T-cell (primary cell): ENCODE data around the gene CA5A. TPM values are rescaled to one million over a fixed set of nuclear protein-coding genes. Genes with fewer than 3 reads are reported as not detected.

ENCODE experiments used
- ATAC-seq, 4 experiments: fragments of 200-7000 bp in 3 of 4; fragments of 150-1000 bp in 1 of 4; cut with Tn5 transposase; replicated peaks in 1 of 4; 1 replicate in 3 of 4; 2 replicates in 1 of 4; pipeline ENCODE4 v1.10.0; 2021; ENCODE audit warnings: moderate library complexity in 3 of 4, mild to moderate bottlenecking in 2 of 4, moderate number of reproducible peaks in 1 of 4
- CTCF ChIA-PET, 2 donors: fragments of 300-600 bp; sonication (Branson Sonifier 250); formaldehyde crosslinking; loops; one replicate each; lab custom pipeline; 2022; ENCODE audit warnings: antibody characterized with exemption in 2 of 2; lab: Charles Lee
- POLR2A ChIA-PET, 2 donors: fragments of 300-600 bp; sonication (Branson Sonifier 250); formaldehyde crosslinking; loops; one replicate each; lab custom pipeline; 2022; ENCODE audit warnings: antibody characterized with exemption in 2 of 2; lab: Charles Lee
- DNase-seq, 35 experiments: peaks; one replicate each; pipeline versions ENCODE4 v3.0.0 to v3.0.0-alpha.2; 2013 to 2023
- H3K27ac ChIP-seq: one replicate; pipeline ENCODE4 v1.5.1; 2013; ENCODE audit warnings: low read length
- H3K27me3 ChIP-seq, 2 experiments: replicated peaks in 1 of 2; 1 replicate in 1 of 2; 2 replicates in 1 of 2; pipeline versions ENCODE4 v1.6.1 to v1.7.0; 2013; ENCODE audit warnings: low read length in 1 of 2, mixed read lengths in 1 of 2; ENCODE audit not compliant: control insufficient read depth in 2 of 2, insufficient read depth in 2 of 2; ENCODE audit errors: extremely low read depth in 1 of 2
- H3K36me3 ChIP-seq, 2 donors: 1 replicate in 1 of 2; 2 replicates in 1 of 2; pipeline versions ENCODE4 v1.6.1 to v1.7.0; 2013; ENCODE audit warnings: low read length in 1 of 2; ENCODE audit not compliant: control insufficient read depth in 2 of 2, insufficient read depth in 1 of 2; ENCODE audit errors: extremely low read depth in 1 of 2
- H3K4me1 ChIP-seq, 2 experiments: 1 replicate in 1 of 2; 2 replicates in 1 of 2; pipeline versions ENCODE4 v1.6.1 to v1.7.0; 2013; ENCODE audit warnings: low read length in 2 of 2, mixed read lengths in 1 of 2; ENCODE audit not compliant: insufficient read depth in 2 of 2, control insufficient read depth in 1 of 2; ENCODE audit errors: extremely low read depth in 1 of 2
- H3K4me3 ChIP-seq, 2 donors: 1 replicate in 1 of 2; 2 replicates in 1 of 2; pipeline versions ENCODE4 v1.5.1 to v1.7.0; 2013; ENCODE audit warnings: mild to moderate bottlenecking in 2 of 2, low read length in 1 of 2, moderate library complexity in 1 of 2; ENCODE audit not compliant: control insufficient read depth in 1 of 2; ENCODE audit errors: extremely low read depth in 1 of 2
- H3K9me3 ChIP-seq: 2 replicates; pipeline ENCODE4 v1.7.0; 2013
- H3K27ac Mint-ChIP-seq, 2 donors: one replicate each; pipeline ENCODE4 v1.8.0; 2020 to 2021; ENCODE audit warnings: mild to moderate bottlenecking in 2 of 2, mixed read lengths in 2 of 2
- H3K27me3 Mint-ChIP-seq, 2 donors: one replicate each; pipeline ENCODE4 v1.8.0; 2021 to 2022; ENCODE audit warnings: mixed read lengths in 2 of 2
- H3K36me3 Mint-ChIP-seq: one replicate; pipeline ENCODE4 v1.8.0; 2021; ENCODE audit warnings: mixed read lengths
- H3K4me1 Mint-ChIP-seq, 3 donors: one replicate each; pipeline ENCODE4 v1.8.0; 2020 to 2022; ENCODE audit warnings: mixed read lengths in 3 of 3, mild to moderate bottlenecking in 1 of 3
- H3K4me3 Mint-ChIP-seq, 3 donors: one replicate each; pipeline ENCODE4 v1.8.0; 2020 to 2022; ENCODE audit warnings: mild to moderate bottlenecking in 3 of 3, mixed read lengths in 3 of 3, moderate library complexity in 3 of 3
- H3K9me3 Mint-ChIP-seq, 3 donors: one replicate each; pipeline ENCODE4 v1.8.0; 2020 to 2022; ENCODE audit warnings: mixed read lengths in 3 of 3
- WGBS: methylation state at CpG from one replicate; pipeline ENCODE4 v1.1.5; 2013; ENCODE audit warnings: missing lambda C conversion rate; ENCODE audit not compliant: insufficient coverage; 5-methylcytosine and 5-hydroxymethylcytosine counted together
- total RNA-seq, 35 experiments: library from RNA in 6 of 35; stranded (reverse) in 6 of 35; fragments of 120-200 nt in 1 of 35; gene quantifications; one replicate each; pipeline versions ENCODE4 v1.2.1 to v1.2.4 and lab custom pipeline; 2013 to 2026

Gene CA5A
- total RNA-seq, 5 donors from 2014 or later (not counting 1 experiment from before 2014, with no cell fraction given): 0.20 TPM; not detected in 4

- Mint-ChIP-seq H3K27ac (no peak overlapping the region), H3K4me1 (peaks cover 11 to 31% (median 21%) of the 10 kb centered on the region in 3 donors), H3K36me3 (peaks cover 4% of the 10 kb centered on the region), H3K9me3 (no peaks in the 10 kb centered on the region), H3K4me3 (no peak overlapping the region), H3K27me3 (no peaks in the 10 kb centered on the region)
- no peak for DNase-seq
- Histone ChIP-seq H3K4me1 (peaks cover 5 to 38% of the 10 kb centered on the region in 2 experiments), H3K36me3 (peaks cover 7 to 10% of the 10 kb centered on the region in 2 donors), H3K4me3 (no peak overlapping the region), H3K27me3 (no peaks in the 10 kb centered on the region), H3K9me3 (no peaks in the 10 kb centered on the region), H3K27ac (no peak overlapping the region)
- no peak for ATAC-seq
- 94% methylated on average over 24 of the region's 31 CpGs for WGBS
- ChIA-PET POLR2A (interaction anchor here (0.5 to 0.8 kb wide), 2 partner anchors 24 to 65 kb away, joined by 3 to 8 read pairs; no protein-coding TSS in a partner anchor), CTCF (interaction anchor here (0.6 to 3.2 kb wide), 5 partner anchors 25 to 67 kb away, joined by 3 to 10 read pairs (median 4); no protein-coding TSS in a partner anchor)
Observed at GRCh38 chr16:87845807-87846619, 90.3 kb downstream of the CA5A start.

DNA sequence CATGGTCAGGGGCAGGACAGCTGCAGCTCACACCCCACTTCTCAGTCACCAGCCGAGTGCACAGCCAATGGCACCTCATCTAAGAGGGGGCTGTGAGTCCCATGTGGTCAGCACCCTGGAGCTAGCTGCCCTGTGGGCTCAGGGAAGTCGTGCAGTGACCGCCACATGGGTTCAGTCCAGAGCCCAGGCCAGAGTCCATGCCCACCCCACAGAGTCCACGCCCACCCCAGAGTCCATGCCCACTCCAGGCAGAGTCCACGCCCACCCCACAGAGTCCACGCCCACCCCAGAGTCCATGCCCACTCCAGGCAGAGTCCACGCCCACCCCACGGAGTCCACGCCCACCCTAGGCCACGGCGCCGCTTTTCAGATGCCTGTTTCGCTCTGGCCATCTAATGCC lies 91.1 kb downstream of the CA5A start:
- Histone ChIP-seq H3K27me3 (no peaks in the 10 kb centered on the region), H3K4me1 (peaks cover 5 to 33% of the 10 kb centered on the region in 2 experiments), H3K9me3 (no peaks in the 10 kb centered on the region), H3K4me3 (no peak overlapping the region), H3K36me3 (peaks cover 5 to 7% of the 10 kb centered on the region in 2 donors), H3K27ac (no peak overlapping the region)
- no peaks in the 10 kb centered on the region for H3K9me3 Mint-ChIP-seq
- H3K27ac Mint-ChIP-seq: no peak overlapping the region
- POLR2A ChIA-PET: interaction anchor here (0.6 to 0.8 kb wide), 2 partner anchors 25 to 1879 kb away, joined by 3 read pairs; no protein-coding TSS in a partner anchor
- no peaks in the 10 kb centered on the region for H3K27me3 Mint-ChIP-seq
- peaks cover 11 to 31% (median 21%) of the 10 kb centered on the region in 3 donors for H3K4me1 Mint-ChIP-seq
- peaks cover 3% of the 10 kb centered on the region for H3K36me3 Mint-ChIP-seq
- DNase-seq (no peak), ATAC-seq (no peak)
- H3K4me3 Mint-ChIP-seq: no peak overlapping the region
- CTCF ChIA-PET: interaction anchor here (0.7 to 3.2 kb wide), 3 partner anchors 26 to 66 kb away, joined by 3 to 10 read pairs (median 4); no protein-coding TSS in a partner anchor
- 81% methylated on average over 5 of the region's 13 CpGs for WGBS

DNA sequence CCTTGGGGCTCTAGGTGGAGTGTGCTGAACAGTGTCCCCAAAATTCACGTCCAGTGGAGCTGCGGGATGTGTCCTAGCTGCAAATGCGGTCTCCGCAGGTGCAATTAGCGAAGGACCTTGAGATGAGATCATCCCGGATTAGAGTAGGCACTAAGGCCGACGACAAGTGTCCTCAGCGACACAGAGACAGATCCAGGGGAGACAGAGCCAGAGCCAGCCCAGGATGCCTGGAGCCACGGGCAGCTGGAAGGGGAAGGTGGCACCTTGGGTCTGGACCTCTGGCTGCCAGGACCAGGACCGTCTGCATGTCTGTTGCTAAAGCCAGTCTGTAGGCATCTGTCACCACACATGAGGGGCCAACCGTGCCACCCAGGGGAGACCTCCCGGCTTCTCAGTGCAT lies 91.5 kb downstream of the CA5A start:
- Histone ChIP-seq H3K36me3 (peaks cover 5 to 7% of the 10 kb centered on the region in 2 donors), H3K9me3 (no peaks in the 10 kb centered on the region), H3K4me3 (no peak overlapping the region), H3K27me3 (no peaks in the 10 kb centered on the region), H3K27ac (no peak overlapping the region), H3K4me1 (peaks cover 5 to 29% of the 10 kb centered on the region in 2 experiments)
- POLR2A ChIA-PET: interaction anchor here in 1 of 2 donors (0.6 kb wide), 1 partner anchor 1879 kb away, joined by 3 read pairs; no protein-coding TSS in a partner anchor
- DNase-seq (no peak), ATAC-seq (no peak)
- Mint-ChIP-seq H3K27me3 (no peaks in the 10 kb centered on the region), H3K36me3 (peaks cover 3% of the 10 kb centered on the region), H3K27ac (no peak overlapping the region), H3K4me3 (no peak overlapping the region), H3K9me3 (no peaks in the 10 kb centered on the region), H3K4me1 (peaks cover 9 to 29% (median 21%) of the 10 kb centered on the region in 3 donors)
- CTCF ChIA-PET: interaction anchor here in 1 of 2 donors (3.2 kb wide), 1 partner anchor 27 kb away, joined by 10 read pairs; no protein-coding TSS in a partner anchor
- WGBS: 84% methylated on average over 13 of the region's 13 CpGs

DNA sequence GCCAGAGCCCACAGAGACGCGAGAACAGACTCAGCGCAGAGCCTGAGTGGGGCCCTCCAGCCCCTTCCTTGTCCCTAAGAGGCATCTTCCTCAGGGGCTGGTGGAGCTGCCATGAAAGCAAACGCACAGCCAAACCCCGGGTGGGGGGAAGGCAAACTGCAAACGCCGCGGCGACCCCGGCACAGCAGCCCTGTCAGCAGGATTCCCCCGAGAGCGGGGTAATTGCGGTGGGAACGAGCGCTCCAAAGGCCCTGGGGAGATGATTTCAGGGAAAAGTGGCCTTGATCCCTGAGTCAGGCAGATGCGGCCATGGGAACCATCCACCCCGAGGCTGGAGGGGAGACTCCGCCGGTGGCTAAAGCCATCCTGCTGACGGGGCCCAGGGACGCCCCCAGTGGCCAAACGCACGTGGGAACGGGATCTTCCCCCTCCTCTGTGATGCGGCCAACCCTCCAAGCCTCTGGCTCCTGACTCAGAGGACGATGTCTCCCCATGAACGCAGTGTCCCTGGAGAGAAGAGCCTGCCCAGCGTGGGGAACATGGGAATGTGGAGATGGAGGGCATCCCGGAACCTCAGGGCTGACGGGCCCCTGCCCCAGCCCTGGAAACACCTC lies 92.1 kb downstream of the CA5A start:
- CTCF ChIA-PET: interaction anchor here in 1 of 2 donors (0.6 kb wide), 1 partner anchor 72 kb away, joined by 3 read pairs; no protein-coding TSS in a partner anchor

DNA sequence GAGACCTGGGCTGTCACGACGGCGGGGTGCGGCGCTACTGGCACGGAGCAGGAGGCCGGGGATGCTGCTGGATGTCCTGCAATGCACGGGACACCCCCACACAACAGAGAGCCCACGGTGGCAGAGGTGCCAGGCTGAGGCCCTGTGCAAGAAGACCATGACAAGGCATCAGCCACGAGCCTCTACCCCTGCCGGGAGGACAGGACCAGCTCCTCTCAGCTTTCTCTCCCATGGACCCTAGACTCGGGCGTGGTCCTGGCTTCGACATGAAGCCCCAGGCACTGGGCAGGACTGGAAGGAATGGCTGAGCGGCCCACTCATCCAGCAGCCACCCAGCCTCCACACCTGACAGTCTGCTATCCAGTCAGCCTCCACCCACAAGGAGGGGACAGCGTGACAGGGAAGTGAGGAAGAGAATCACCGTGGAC lies 92.6 kb downstream of the CA5A start:
- H3K27ac Mint-ChIP-seq: no peak overlapping the region

More for the DNA sequence above, 92.1 kb downstream of the CA5A start:
- ATAC-seq (no peak), DNase-seq (no peak)
- WGBS: 95% methylated on average over 18 of the region's 30 CpGs
- H3K4me3 ChIP-seq: no peak overlapping the region
- no peaks in the 10 kb centered on the region for H3K9me3 ChIP-seq
- H3K27ac ChIP-seq: no peak overlapping the region
- no peak overlapping the region for H3K27ac Mint-ChIP-seq
- H3K27me3 ChIP-seq: no peaks in the 10 kb centered on the region
- H3K4me1 Mint-ChIP-seq: peaks cover 9 to 29% (median 21%) of the 10 kb centered on the region in 3 donors
- POLR2A ChIA-PET: no interaction called here
- no peak overlapping the region for H3K4me3 Mint-ChIP-seq
- peaks cover 3% of the 10 kb centered on the region for H3K36me3 Mint-ChIP-seq
- no peaks in the 10 kb centered on the region for H3K27me3 Mint-ChIP-seq
- H3K9me3 Mint-ChIP-seq: no peaks in the 10 kb centered on the region
- H3K36me3 ChIP-seq: peaks cover 7 to 9% of the 10 kb centered on the region in 2 donors
- peaks cover 5 to 27% of the 10 kb centered on the region in 2 experiments for H3K4me1 ChIP-seq

More for the DNA sequence above, 92.6 kb downstream of the CA5A start:
- Histone ChIP-seq H3K4me1 (peaks cover 5 to 27% of the 10 kb centered on the region in 2 experiments), H3K4me3 (no peak overlapping the region), H3K36me3 (peaks cover 6 to 13% of the 10 kb centered on the region in 2 donors), H3K27ac (no peak overlapping the region), H3K27me3 (no peaks in the 10 kb centered on the region), H3K9me3 (no peaks in the 10 kb centered on the region)
- Mint-ChIP-seq H3K4me1 (peaks cover 9 to 29% (median 21%) of the 10 kb centered on the region in 3 donors), H3K36me3 (peaks cover 3% of the 10 kb centered on the region), H3K27me3 (no peaks in the 10 kb centered on the region), H3K9me3 (no peaks in the 10 kb centered on the region), H3K4me3 (peak overlapping the region in 1 of 3 donors; percentile 66)
- ChIA-PET CTCF (interaction anchor here (0.6 to 1.0 kb wide), 2 partner anchors 28 to 71 kb away, joined by 3 read pairs; no protein-coding TSS in a partner anchor), POLR2A (no interaction called here)
- ATAC-seq: no peak
- 83% methylated on average over 10 of the region's 17 CpGs for WGBS
- DNase-seq: no peak
